GM12875 (cell line): Measurements from ENCODE around the gene STIM1.

Experiments used
- H3K4me3 ChIP-seq: one replicate; pipeline ENCODE4 v1.5.1; 2011; ENCODE audit warnings: low read depth, low read length, control low read depth
- CTCF ChIP-seq: IDR thresholded peaks from 2 replicates; pipeline ENCODE4 v1.5.1; 2011; ENCODE audit warnings: low read depth, mild to moderate bottlenecking, control low read depth, inconsistent platforms, low read length, moderate library complexity, borderline replicate concordance; ENCODE audit not compliant: insufficient read depth

The STIM1 gene

GRCh38 chr11:3933165-3933628 is 77.7 kb downstream of the STIM1 start:
- no peak for TF ChIP-seq CTCF
- no peak overlapping the region for H3K4me3 ChIP-seq

GRCh38 chr11:3934658-3935057 is 79.2 kb downstream of the STIM1 start:
- H3K4me3 ChIP-seq: no peak overlapping the region
- no peak for TF ChIP-seq CTCF

GRCh38 chr11:3936517-3936916 is 81.1 kb downstream of the STIM1 start:
- no peak overlapping the region for H3K4me3 ChIP-seq
- no peak for TF ChIP-seq CTCF

- H3K4me3 ChIP-seq: no peak overlapping the region
These were observed 83.7 kb downstream of the STIM1 start for GRCh38 chr11:3939211-3939610.

GRCh38 chr11:3939651-3940190 is 84.3 kb downstream of the STIM1 start:
- TF ChIP-seq CTCF: no peak

More at GRCh38 chr11:3939211-3939610, 83.7 kb downstream of the STIM1 start:
- no peak for TF ChIP-seq CTCF

GRCh38 chr11:3942160-3942955 is 86.9 kb downstream of the STIM1 start:
- TF ChIP-seq CTCF: no peak
- no peak overlapping the region for H3K4me3 ChIP-seq

More at GRCh38 chr11:3939651-3940190, 84.3 kb downstream of the STIM1 start:
- no peak overlapping the region for H3K4me3 ChIP-seq
